OCI-LY1 (cell line): Measurements from ENCODE around the gene SHLD2.
"Not testable (repeated sequence)": the region's sequence is repeated elsewhere in the genome, so short reads cannot be mapped to it uniquely, and the experiment has no call there.

Experiments
- CTCF ChIP-seq: fragments of 200-600 bp; sonication (generic), shearing (Covaris generic); IDR thresholded peaks from 2 replicates; pipeline ENCODE4 v1.5.1; 2017; ENCODE audit warnings: mild to moderate bottlenecking, antibody characterized with exemption, low read length, moderate library complexity, mixed read lengths
- EZH2 ChIP-seq: fragments of 200-600 bp; sonication (generic), shearing (Covaris generic); IDR thresholded peaks from 2 replicates; pipeline ENCODE4 v1.8.0; 2017; ENCODE audit warnings: borderline replicate concordance, mixed run types, mild to moderate bottlenecking, antibody characterized with exemption, low read length, moderate library complexity, mixed read lengths

GRCh38 chr10:87119029-87119428 lies 24.0 kb downstream of the SHLD2 start:
- not testable (repeated sequence) for TF ChIP-seq CTCF, EZH2
